ENCODE measurements around the gene BLOC1S6. TPM values are rescaled to one million over a fixed set of nuclear protein-coding genes. Genes with fewer than 3 reads are reported as not detected.

The BLOC1S6 gene
- polyA plus RNA-seq, 1 experiment, result 39.0 TPM

GRCh38 chr15:45550436-45550835 is 36.7 kb upstream of the BLOC1S6 start:
- no peaks in the 10 kb centered on the region for H3K9me3 ChIP-seq (ENCODE audit: control insufficient read depth, insufficient read depth, low read length)
- H3K27me3 ChIP-seq (ENCODE audit: control insufficient read depth, insufficient read depth, low read length), result peaks cover under 1% of the 10 kb centered on the region
- H3K4me3 ChIP-seq (ENCODE audit: low read depth, low read length), result no peak overlapping the region
- no peak overlapping the region for H3K27ac ChIP-seq (ENCODE audit: low read depth, low read length)
- POLR2A ChIA-PET, result interaction anchor here (2.0 kb wide), 1 partner anchor 37 kb away, joined by 7 read pairs; the partner anchor contains the start of gene BLOC1S6
- TF ChIP-seq, protein P1, sequence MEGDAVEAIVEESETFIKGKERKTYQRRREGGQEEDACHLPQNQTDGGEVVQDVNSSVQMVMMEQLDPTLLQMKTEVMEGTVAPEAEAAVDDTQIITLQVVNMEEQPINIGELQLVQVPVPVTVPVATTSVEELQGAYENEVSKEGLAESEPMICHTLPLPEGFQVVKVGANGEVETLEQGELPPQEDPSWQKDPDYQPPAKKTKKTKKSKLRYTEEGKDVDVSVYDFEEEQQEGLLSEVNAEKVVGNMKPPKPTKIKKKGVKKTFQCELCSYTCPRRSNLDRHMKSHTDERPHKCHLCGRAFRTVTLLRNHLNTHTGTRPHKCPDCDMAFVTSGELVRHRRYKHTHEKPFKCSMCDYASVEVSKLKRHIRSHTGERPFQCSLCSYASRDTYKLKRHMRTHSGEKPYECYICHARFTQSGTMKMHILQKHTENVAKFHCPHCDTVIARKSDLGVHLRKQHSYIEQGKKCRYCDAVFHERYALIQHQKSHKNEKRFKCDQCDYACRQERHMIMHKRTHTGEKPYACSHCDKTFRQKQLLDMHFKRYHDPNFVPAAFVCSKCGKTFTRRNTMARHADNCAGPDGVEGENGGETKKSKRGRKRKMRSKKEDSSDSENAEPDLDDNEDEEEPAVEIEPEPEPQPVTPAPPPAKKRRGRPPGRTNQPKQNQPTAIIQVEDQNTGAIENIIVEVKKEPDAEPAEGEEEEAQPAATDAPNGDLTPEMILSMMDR (IDR thresholded peaks at IDR 0.05; ENCODE audit: low read depth, low read length), result no peak
- no peak for DNase-seq (ENCODE audit: low read depth, low spot score)
- CTCF ChIA-PET, result interaction anchor here (0.8 to 1.5 kb wide), 2 partner anchors 14 to 155 kb away, joined by 3 read pairs; no protein-coding TSS in a partner anchor

DNA sequence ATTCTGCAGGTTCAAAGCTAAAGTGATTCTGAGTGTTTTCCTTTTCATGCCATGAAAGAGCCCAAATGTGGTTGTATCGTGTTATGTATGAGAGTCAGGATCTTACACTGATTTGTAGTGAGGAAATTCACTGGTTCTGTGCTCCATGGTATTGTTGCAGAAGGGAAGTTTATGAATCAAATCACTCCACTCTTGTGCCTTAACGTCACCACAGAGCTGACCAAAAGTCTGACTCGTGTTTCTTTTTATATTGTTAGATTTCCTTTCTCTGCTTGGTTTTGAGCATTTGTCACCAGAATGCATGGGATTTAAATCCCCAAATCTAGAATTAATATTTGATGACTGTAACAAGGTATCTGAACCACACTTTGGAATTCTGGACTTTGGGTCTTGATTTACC is 35.5 kb upstream of the BLOC1S6 start:
- DNase-seq (ENCODE audit: low read depth, low spot score), result no peak
- CTCF ChIA-PET, result no interaction called here
- Histone ChIP-seq H3K9me3 (ENCODE audit: control insufficient read depth, insufficient read depth, low read length) (no peaks in the 10 kb centered on the region), H3K4me3 (ENCODE audit: low read depth, low read length) (no peak overlapping the region), H3K27me3 (ENCODE audit: control insufficient read depth, insufficient read depth, low read length) (peaks cover 3% of the 10 kb centered on the region), H3K27ac (ENCODE audit: low read depth, low read length) (no peak overlapping the region)
- TF ChIP-seq, protein P1 (IDR thresholded peaks at IDR 0.05; ENCODE audit: low read depth, low read length), result no peak
- POLR2A ChIA-PET, result no interaction called here

- H3K27me3 ChIP-seq (ENCODE audit: control insufficient read depth, insufficient read depth, low read length), result peaks cover 3% of the 10 kb centered on the region
- H3K4me3 ChIP-seq (ENCODE audit: low read depth, low read length), result no peak overlapping the region
- no peak for DNase-seq (ENCODE audit: low read depth, low spot score)
- TF ChIP-seq, protein P1 (IDR thresholded peaks at IDR 0.05; ENCODE audit: low read depth, low read length), result no peak
- no peaks in the 10 kb centered on the region for H3K9me3 ChIP-seq (ENCODE audit: control insufficient read depth, insufficient read depth, low read length)
- H3K27ac ChIP-seq (ENCODE audit: low read depth, low read length), result no peak overlapping the region
- ChIA-PET CTCF (interaction anchor here (1.4 kb wide), 1 partner anchor 55 kb away, joined by 6 read pairs; no protein-coding TSS in a partner anchor), POLR2A (no interaction called here)
Observed at GRCh38 chr15:45555934-45556608, 31.1 kb upstream of the BLOC1S6 start.

DNA sequence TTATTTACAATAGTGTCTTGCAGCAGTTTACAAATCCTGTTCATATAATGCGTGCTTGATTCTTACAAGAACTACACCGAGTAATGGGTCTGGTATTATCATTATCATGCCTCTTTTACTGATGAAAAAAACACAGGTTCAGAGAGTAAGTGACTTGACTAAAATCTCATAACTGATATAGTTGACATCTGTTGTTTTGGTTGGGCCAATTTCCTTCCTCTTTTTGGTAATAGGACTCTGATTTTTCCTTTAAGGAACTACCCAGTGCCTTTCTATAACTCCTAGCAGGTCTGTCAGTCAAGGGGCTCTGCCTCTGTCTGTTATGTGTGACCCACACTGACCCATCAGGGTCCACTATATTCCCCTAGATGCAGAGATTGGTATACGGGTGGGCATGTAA is 14.6 kb upstream of the BLOC1S6 start:
- H3K4me3 ChIP-seq (ENCODE audit: low read depth, low read length), result no peak overlapping the region
- H3K9me3 ChIP-seq (ENCODE audit: control insufficient read depth, insufficient read depth, low read length), result peaks cover 8% of the 10 kb centered on the region; the same call in 1 of the 2 replicates
- TF ChIP-seq, protein P1 (IDR thresholded peaks at IDR 0.05; ENCODE audit: low read depth, low read length), result no peak
- ChIA-PET POLR2A (no interaction called here), CTCF (no interaction called here)
- peaks cover 6% of the 10 kb centered on the region for H3K27me3 ChIP-seq (ENCODE audit: control insufficient read depth, insufficient read depth, low read length)
- no peak for DNase-seq (ENCODE audit: low read depth, low spot score)
- no peak overlapping the region for H3K27ac ChIP-seq (ENCODE audit: low read depth, low read length)

- DNase-seq (ENCODE audit: low read depth, low spot score), result no peak
- CTCF ChIA-PET, result interaction anchor here (0.6 to 1.0 kb wide), 2 partner anchors 12 to 92 kb away, joined by 3 to 5 read pairs; no protein-coding TSS in a partner anchor
- TF ChIP-seq, protein P1 (IDR thresholded peaks at IDR 0.05; ENCODE audit: low read depth, low read length), result peak; percentile 32
- POLR2A ChIA-PET, result no interaction called here
- Histone ChIP-seq H3K4me3 (ENCODE audit: low read depth, low read length) (no peak overlapping the region), H3K27ac (ENCODE audit: low read depth, low read length) (no peak overlapping the region), H3K9me3 (ENCODE audit: control insufficient read depth, insufficient read depth, low read length) (peaks cover 8% of the 10 kb centered on the region; the same call in 1 of the 2 replicates), H3K27me3 (ENCODE audit: control insufficient read depth, insufficient read depth, low read length) (peaks cover 6% of the 10 kb centered on the region)
Observed at GRCh38 chr15:45573961-45574629, 13.1 kb upstream of the BLOC1S6 start.
